H1 (cell line): ENCODE data around the gene BBS9. TPM values are rescaled to one million over a fixed set of nuclear protein-coding genes. Genes with fewer than 3 reads are reported as not detected.

ENCODE experiments used
- BRCA1 ChIP-seq: IDR thresholded peaks from 2 replicates; pipeline ENCODE4 v1.6.1; 2012; ENCODE audit warnings: low read depth, low read length, improper control_type of control experiment
- EGR1 ChIP-seq: IDR thresholded peaks from 2 replicates; pipeline ENCODE4 v1.6.1; 2011; ENCODE audit warnings: low read depth, low read length, borderline replicate concordance
- FOSL1 ChIP-seq: IDR thresholded peaks from 2 replicates; pipeline ENCODE4 v1.6.1; 2011; ENCODE audit warnings: mild to moderate bottlenecking, low read depth, low read length, moderate library complexity; ENCODE audit not compliant: insufficient read depth
- JUN ChIP-seq: IDR thresholded peaks from 2 replicates; pipeline ENCODE4 v1.6.1; 2011; ENCODE audit warnings: low read depth, mild to moderate bottlenecking, improper control_type of control experiment, low read length
- JUND ChIP-seq: IDR thresholded peaks from 2 replicates; pipeline ENCODE4 v1.6.1; 2011; ENCODE audit warnings: mild to moderate bottlenecking, improper control_type of control experiment, low read length
- RAD21 ChIP-seq, 2 experiments: IDR thresholded peaks in 1 of 2; conservative IDR thresholded peaks in 1 of 2; 2 replicates each; pipeline ENCODE4 v1.6.1; 2011; ENCODE audit warnings: low read depth in 2 of 2, low read length in 2 of 2, improper control_type of control experiment in 1 of 2, inconsistent platforms in 1 of 2, mild to moderate bottlenecking in 1 of 2, moderate library complexity in 1 of 2
- SAP30 ChIP-seq: fragments of 300-600 bp; sonication (generic); IDR thresholded peaks from 2 replicates; pipeline ENCODE4 v1.7.1; 2012; ENCODE audit warnings: low read length, moderate library complexity, mild to moderate bottlenecking, inconsistent platforms; ENCODE audit not compliant: insufficient read depth, insufficient replicate concordance
- TAF7 ChIP-seq: optimal IDR thresholded peaks from 2 replicates; pipeline ENCODE3; 2011; ENCODE audit warnings: low read depth, mild to moderate bottlenecking, inconsistent platforms, low read length, moderate library complexity, borderline replicate concordance
- polyA plus RNA-seq, 7 experiments: library from polyadenylated mRNA; depleted of rRNA in 3 of 7; stranded (reverse) in 5 of 7; unstranded in 2 of 7; fragments of >200 nt in 5 of 7; fragments of 200-250 nt in 2 of 7; gene quantifications; 1 replicate in 5 of 7; 2 replicates in 1 of 7; 4 replicates in 1 of 7; pipeline versions ENCODE4 v1.2.1 to v1.2.3, GENCODE V29; 2011 to 2013; ENCODE audit warnings: missing spikeins in 2 of 7, mixed read lengths in 2 of 7
- total RNA-seq: library from RNA; stranded (reverse); fragmentation: NEBNext Ultra II Directional; extraction: Animal tissue kit (Norgen Biotek cat#: 25700); gene quantifications from 2 replicates; pipeline ENCODE4 v1.2.1, GENCODE V29; 2021

The BBS9 gene
- total and polyA plus RNA-seq, 2 of the 8 experiments (the other 6 are each of a cell fraction or from before 2014, with no cell fraction given): 22.3 to 37.0 TPM

DNA sequence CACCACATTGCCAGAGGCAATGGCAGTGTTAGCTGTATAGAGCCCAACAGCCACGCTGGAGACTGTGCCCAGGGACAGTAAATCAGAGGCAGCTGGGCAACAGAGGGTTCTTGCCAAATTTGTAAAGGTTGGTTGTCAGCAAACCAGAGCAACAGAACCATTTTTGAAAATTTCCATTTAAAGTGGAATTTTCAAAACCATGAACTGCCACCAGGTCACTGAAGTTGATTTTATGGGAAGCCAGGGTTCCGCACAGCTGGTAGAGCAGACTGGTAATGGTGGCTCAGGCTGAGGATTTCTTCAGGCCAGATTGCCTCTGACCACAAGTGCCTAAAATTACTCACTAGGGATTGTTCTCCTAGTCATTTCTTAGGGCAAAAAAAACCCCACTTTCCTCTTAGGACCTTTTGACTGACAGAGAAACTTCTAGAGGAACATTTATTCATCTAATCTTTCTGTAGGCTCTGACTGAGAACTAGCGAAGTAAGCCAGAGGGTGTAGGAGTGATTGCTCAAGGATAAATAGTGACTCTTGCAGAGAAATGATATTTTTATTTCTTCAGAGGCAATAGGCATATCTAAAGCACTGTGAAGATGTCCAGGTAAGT, 342.4 kb downstream of the BBS9 start (continued):
- TF ChIP-seq SAP30 (no peak), JUND (no peak), TAF7 (no peak), JUN (no peak), EGR1 (no peak), FOSL1 (no peak), BRCA1 (no peak), RAD21 (IDR thresholded peaks at IDR 0.05 in 1 of 2, conservative IDR thresholded peaks at IDR 0.05 in 1 of 2; ENCODE audit: low read depth in 2 of 2, low read length in 2 of 2) (no peak)
